ENCODE measurements around the gene IRGQ. TPM values are rescaled to one million over a fixed set of nuclear protein-coding genes. Genes with fewer than 3 reads are reported as not detected.

The IRGQ gene
- total RNA-seq, 1 experiment from 2014 or later = 37.7 TPM

DNA sequence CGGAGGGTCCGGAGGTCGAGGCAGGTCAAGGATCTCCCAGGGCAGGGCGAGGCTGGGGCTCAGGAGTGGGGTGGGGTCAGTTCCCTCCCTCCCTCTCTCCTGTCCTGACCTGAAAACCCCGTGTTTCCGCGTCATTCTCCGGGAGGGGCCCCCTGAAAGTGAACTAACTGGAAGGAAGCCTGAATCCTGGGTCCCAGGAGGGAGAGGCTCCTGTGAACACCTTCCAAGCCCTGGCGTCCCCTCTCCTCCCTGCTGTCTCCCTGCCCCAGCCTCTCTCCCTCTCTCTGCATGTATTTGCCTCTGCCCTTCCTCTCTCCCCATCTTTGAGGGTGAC, 44.5 kb upstream of the IRGQ start:
- DNase-seq (ENCODE audit: low spot score) = no peak
- Histone ChIP-seq H3K9me3 (ENCODE audit: low read depth, low read length, poor library complexity, severe bottlenecking) (no peaks in the 10 kb centered on the region), H3K27ac (ENCODE audit: low read depth, low read length, poor library complexity, severe bottlenecking) (no peak overlapping the region), H3K36me3 (ENCODE audit: insufficient read depth, low read length, poor library complexity, severe bottlenecking) (no peaks in the 10 kb centered on the region), H3K27me3 (replicated peaks; ENCODE audit: insufficient read depth, low read depth, low read length, poor library complexity) (no peaks in the 10 kb centered on the region), H3K4me1 (ENCODE audit: insufficient read depth, low read length, poor library complexity, severe bottlenecking) (peaks cover 20% of the 10 kb centered on the region), H3K4me3 (ENCODE audit: low read depth, low read length, poor library complexity, severe bottlenecking) (peak overlapping the region; percentile 67)
- no peak for TF ChIP-seq EZH2 (IDR thresholded peaks at IDR 0.05; ENCODE audit: borderline replicate concordance, low read depth, low read length, poor library complexity, severe bottlenecking)
- TF ChIP-seq, protein P1, sequence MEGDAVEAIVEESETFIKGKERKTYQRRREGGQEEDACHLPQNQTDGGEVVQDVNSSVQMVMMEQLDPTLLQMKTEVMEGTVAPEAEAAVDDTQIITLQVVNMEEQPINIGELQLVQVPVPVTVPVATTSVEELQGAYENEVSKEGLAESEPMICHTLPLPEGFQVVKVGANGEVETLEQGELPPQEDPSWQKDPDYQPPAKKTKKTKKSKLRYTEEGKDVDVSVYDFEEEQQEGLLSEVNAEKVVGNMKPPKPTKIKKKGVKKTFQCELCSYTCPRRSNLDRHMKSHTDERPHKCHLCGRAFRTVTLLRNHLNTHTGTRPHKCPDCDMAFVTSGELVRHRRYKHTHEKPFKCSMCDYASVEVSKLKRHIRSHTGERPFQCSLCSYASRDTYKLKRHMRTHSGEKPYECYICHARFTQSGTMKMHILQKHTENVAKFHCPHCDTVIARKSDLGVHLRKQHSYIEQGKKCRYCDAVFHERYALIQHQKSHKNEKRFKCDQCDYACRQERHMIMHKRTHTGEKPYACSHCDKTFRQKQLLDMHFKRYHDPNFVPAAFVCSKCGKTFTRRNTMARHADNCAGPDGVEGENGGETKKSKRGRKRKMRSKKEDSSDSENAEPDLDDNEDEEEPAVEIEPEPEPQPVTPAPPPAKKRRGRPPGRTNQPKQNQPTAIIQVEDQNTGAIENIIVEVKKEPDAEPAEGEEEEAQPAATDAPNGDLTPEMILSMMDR (conservative IDR thresholded peaks at IDR 0.05; ENCODE audit: low read depth, low read length) = no peak
- intact Hi-C loops (cut with micrococcal nuclease; ENCODE audit: unreplicated experiment) = no loop called here
- BruUV-seq (replicated peaks) = no TSS peak
- ChIA-PET CTCF (no interaction called here), POLR2A (ENCODE audit: low non-redundant PET) (no interaction called here)

DNA sequence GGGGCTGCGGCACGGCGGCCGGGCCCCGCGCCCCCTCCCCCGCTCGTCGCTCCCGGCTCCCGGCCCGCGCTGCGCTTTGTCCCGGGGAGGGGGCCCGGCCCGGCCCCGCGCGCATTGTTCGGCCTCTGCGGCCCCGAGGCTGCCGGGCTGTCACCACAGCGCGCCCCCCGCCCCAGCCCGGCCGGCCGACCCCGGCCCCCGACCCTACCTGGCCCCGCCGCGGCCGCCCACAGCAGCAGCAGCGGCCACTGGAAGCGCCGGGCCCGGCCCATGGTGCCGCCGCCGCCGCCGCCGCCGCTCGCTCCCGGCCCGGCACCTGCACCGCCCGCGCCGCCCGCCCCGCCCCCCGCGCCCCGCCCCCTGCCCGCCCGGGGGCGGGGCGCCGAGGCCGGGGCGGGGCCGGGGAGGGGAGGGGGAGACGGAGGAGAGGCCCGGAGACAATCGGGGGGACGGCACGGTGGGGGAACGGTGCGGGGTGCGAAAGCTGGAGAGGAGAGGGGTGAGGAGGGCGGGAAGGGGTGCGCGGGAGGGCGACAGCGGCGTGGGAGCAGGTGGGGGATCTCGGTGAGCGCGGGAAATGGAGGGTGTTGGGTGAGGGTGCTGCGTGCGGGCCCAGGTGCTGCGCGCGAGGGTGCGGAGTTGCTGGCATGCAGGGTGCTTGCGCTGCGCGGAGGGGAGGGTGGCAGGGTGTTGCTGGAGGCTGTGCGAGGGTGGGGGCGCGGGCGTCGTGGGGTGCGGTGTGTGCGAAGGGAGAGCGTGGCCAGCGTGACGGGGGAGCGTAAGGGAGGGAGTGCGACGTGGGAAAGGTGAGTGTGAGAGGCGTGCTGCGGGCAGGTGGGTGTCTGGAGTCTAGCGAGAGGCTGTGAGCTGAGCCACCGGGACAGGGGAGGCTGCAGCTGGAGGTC, 43.8 kb upstream of the IRGQ start, which contains the start of gene CADM4:
CADM4 (minus strand) TSS at position 332 of the 905 bp plus-strand sequence; CDS start at position 272, 60 bp downstream.
- POLR2A ChIA-PET (ENCODE audit: low non-redundant PET) = no interaction called here
- CTCF ChIA-PET = no interaction called here
- H3K36me3 ChIP-seq (ENCODE audit: insufficient read depth, low read length, poor library complexity, severe bottlenecking) = no peaks in the 10 kb centered on the region
- peaks cover 26% of the 10 kb centered on the region for H3K4me1 ChIP-seq (ENCODE audit: insufficient read depth, low read length, poor library complexity, severe bottlenecking)
- TF ChIP-seq EZH2 (IDR thresholded peaks at IDR 0.05; ENCODE audit: borderline replicate concordance, low read depth, low read length, poor library complexity, severe bottlenecking) = no peak
- TF ChIP-seq, protein P1 (conservative IDR thresholded peaks at IDR 0.05; ENCODE audit: low read depth, low read length) = no peak
- H3K27ac ChIP-seq (ENCODE audit: low read depth, low read length, poor library complexity, severe bottlenecking) = no peak within 1 kb of the TSS
- intact Hi-C loops (cut with micrococcal nuclease; ENCODE audit: unreplicated experiment) = no loop called here
- BruUV-seq (replicated peaks) = no TSS peak
- DNase-seq (ENCODE audit: low spot score) = peak; percentile 42
- H3K9me3 ChIP-seq (ENCODE audit: low read depth, low read length, poor library complexity, severe bottlenecking) = no peaks in the 10 kb centered on the region
- no peaks in the 10 kb centered on the region for H3K27me3 ChIP-seq (replicated peaks; ENCODE audit: insufficient read depth, low read depth, low read length, poor library complexity)
- H3K4me3 ChIP-seq (ENCODE audit: low read depth, low read length, poor library complexity, severe bottlenecking) = peak within 1 kb of the TSS; percentile 67

DNA sequence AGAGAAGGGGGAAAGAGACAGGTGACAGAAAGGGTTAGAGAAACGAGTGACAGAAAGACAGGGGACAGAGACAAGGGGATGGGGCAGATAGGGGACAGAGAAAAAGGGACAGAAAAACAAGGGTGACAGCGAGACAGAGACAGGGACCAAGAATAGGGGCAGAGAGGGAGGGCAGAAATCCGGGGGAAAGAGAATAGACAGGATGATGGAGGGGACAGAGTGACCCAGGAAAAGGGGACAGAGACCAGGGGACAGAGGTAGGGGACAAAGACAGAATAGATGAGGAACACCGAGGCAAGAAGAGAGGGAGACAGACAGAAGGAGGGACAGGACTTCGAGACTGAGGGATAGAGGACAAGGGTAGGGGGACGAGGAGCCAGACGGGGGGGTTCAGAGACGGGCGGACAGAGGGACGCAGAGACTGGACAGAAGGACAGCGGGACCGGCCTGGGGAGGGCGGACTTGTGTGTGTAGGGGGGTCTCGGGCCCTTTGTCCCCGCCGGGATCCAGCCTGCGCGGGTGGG, 43.1 kb upstream of the IRGQ start:
- ChIA-PET POLR2A (ENCODE audit: low non-redundant PET) (no interaction called here), CTCF (no interaction called here)
- TF ChIP-seq, protein P1 (conservative IDR thresholded peaks at IDR 0.05; ENCODE audit: low read depth, low read length) = no peak
- Histone ChIP-seq H3K4me1 (ENCODE audit: insufficient read depth, low read length, poor library complexity, severe bottlenecking) (peaks cover 28% of the 10 kb centered on the region), H3K9me3 (ENCODE audit: low read depth, low read length, poor library complexity, severe bottlenecking) (no peaks in the 10 kb centered on the region), H3K27ac (ENCODE audit: low read depth, low read length, poor library complexity, severe bottlenecking) (no peak overlapping the region), H3K36me3 (ENCODE audit: insufficient read depth, low read length, poor library complexity, severe bottlenecking) (no peaks in the 10 kb centered on the region), H3K4me3 (ENCODE audit: low read depth, low read length, poor library complexity, severe bottlenecking) (peak overlapping the region; percentile 67), H3K27me3 (replicated peaks; ENCODE audit: insufficient read depth, low read depth, low read length, poor library complexity) (no peaks in the 10 kb centered on the region)
- BruUV-seq (replicated peaks) = no TSS peak
- intact Hi-C loops (cut with micrococcal nuclease; ENCODE audit: unreplicated experiment) = no loop called here
- no peak for DNase-seq (ENCODE audit: low spot score)
